GM06990 (cell line): Measurements from ENCODE around the gene MCFD2.

Source experiments
- DNase-seq: peaks from one replicate; pipeline ENCODE4 v3.0.0-alpha.2; 2011; ENCODE audit not compliant: insufficient read length; ENCODE audit errors: extremely low read depth
- H3K27me3 ChIP-seq: replicated peaks from 2 replicates; pipeline ENCODE4 v1.6.0; 2011; ENCODE audit warnings: low read length; ENCODE audit not compliant: control insufficient read depth, insufficient read depth
- H3K36me3 ChIP-seq: 2 replicates; pipeline ENCODE4 v1.5.1; 2011; ENCODE audit warnings: low read length; ENCODE audit not compliant: control insufficient read depth, insufficient read depth
- H3K4me3 ChIP-seq: replicated peaks from 2 replicates; pipeline ENCODE4 v1.5.1; 2011; ENCODE audit warnings: low read depth, mild to moderate bottlenecking, control low read depth, low read length
- CTCF ChIP-seq: IDR thresholded peaks from 2 replicates; pipeline ENCODE4 v1.5.1; 2011; ENCODE audit warnings: low read length, control low read depth, mild to moderate bottlenecking, inconsistent platforms; ENCODE audit not compliant: insufficient read depth, poor library complexity, severe bottlenecking

MCFD2 gene

GRCh38 chr2:46924608-46925007 lies 9.0 kb upstream of the MCFD2 start:
- Histone ChIP-seq H3K4me3 (no peak overlapping the region), H3K36me3 (no peaks in the 10 kb centered on the region), H3K27me3 (no peaks in the 10 kb centered on the region)
- no peak for DNase-seq
- TF ChIP-seq CTCF: no peak

GRCh38 chr2:46924038-46924437 lies 8.4 kb upstream of the MCFD2 start:
- no peak for TF ChIP-seq CTCF
- Histone ChIP-seq H3K36me3 (no peaks in the 10 kb centered on the region), H3K4me3 (no peak overlapping the region), H3K27me3 (no peaks in the 10 kb centered on the region)
- DNase-seq: no peak

GRCh38 chr2:46923041-46923528 lies 7.5 kb upstream of the MCFD2 start:
- H3K36me3 ChIP-seq: no peaks in the 10 kb centered on the region
- H3K27me3 ChIP-seq: no peaks in the 10 kb centered on the region
- no peak for TF ChIP-seq CTCF
- no peak overlapping the region for H3K4me3 ChIP-seq
- DNase-seq: no peak

DNA sequence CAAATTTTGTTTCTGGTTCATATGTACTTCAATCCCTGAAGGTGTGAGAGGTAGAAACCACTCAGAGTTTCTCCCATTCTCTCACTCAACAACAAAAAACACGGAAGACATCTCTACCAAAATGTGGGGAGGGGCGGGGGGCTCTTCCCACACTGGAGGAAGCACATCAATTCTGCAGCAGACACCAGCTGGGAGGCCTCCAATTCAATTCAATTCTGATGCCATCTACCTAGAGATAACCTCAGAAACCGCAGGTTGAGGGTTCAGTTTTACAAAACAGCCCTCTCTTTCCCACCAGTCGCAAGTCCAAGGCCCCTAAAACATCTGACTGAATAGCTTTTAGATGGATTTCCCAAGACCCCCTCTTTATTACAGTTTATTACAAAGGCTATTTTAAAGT lies 7.0 kb upstream of the MCFD2 start:
- Histone ChIP-seq H3K4me3 (no peak overlapping the region), H3K36me3 (no peaks in the 10 kb centered on the region), H3K27me3 (no peaks in the 10 kb centered on the region)
- DNase-seq: no peak
- TF ChIP-seq CTCF: no peak

GRCh38 chr2:46921676-46922448 lies 6.3 kb upstream of the MCFD2 start:
- no peak for TF ChIP-seq CTCF
- Histone ChIP-seq H3K4me3 (no peak overlapping the region), H3K36me3 (no peaks in the 10 kb centered on the region), H3K27me3 (no peaks in the 10 kb centered on the region)
- no peak for DNase-seq
